HEK293T (cell line): ENCODE data around the gene PLLP.

ENCODE experiments used
- CTCF ChIA-PET: fragments of 350-600 bp; formaldehyde crosslinking; extraction: SDS; loops from one replicate; lab custom pipeline; 2021; ENCODE audit warnings: antibody characterized with exemption, inconsistent platforms; lab: Yijun Ruan, JAX
- POLR2A ChIA-PET: fragments of 350-600 bp; formaldehyde crosslinking; extraction: SDS; loops from one replicate; lab custom pipeline; 2020; ENCODE audit warnings: antibody characterized with exemption, inconsistent platforms; lab: Yijun Ruan, JAX
- DNase-seq: peaks from one replicate; pipeline ENCODE4 v3.0.0; 2012; ENCODE audit warnings: mixed read lengths; ENCODE audit errors: extremely low spot score
- ARNT ChIP-seq: fragments of 450-650 bp; IDR thresholded peaks from 2 replicates; pipeline ENCODE4 v1.6.1; 2017; ENCODE audit warnings: mild to moderate bottlenecking
- BHLHE40 ChIP-seq: fragments of 450-650 bp; IDR thresholded peaks from 2 replicates; pipeline ENCODE4 v1.6.1; 2016; ENCODE audit warnings: mild to moderate bottlenecking, moderate library complexity, borderline replicate concordance
- ELF4 ChIP-seq: fragments of 450-650 bp; IDR thresholded peaks from 2 replicates; pipeline ENCODE4 v1.6.1; 2017; ENCODE audit warnings: antibody characterized with exemption
- FOXA1 ChIP-seq: fragments of 450-650 bp; IDR thresholded peaks from 2 replicates; pipeline ENCODE4 v1.6.1; 2016; ENCODE audit warnings: mild to moderate bottlenecking
- FOXK2 ChIP-seq: fragments of 450-650 bp; IDR thresholded peaks from 2 replicates; pipeline ENCODE4 v1.6.1; 2016; ENCODE audit warnings: mild to moderate bottlenecking
- FOXM1 ChIP-seq: fragments of 450-650 bp; IDR thresholded peaks from 2 replicates; pipeline ENCODE4 v1.6.1; 2017; ENCODE audit warnings: mild to moderate bottlenecking, borderline replicate concordance
- HDGF ChIP-seq: fragments of 450-650 bp; IDR thresholded peaks from 2 replicates; pipeline ENCODE4 v1.6.1; 2017; ENCODE audit warnings: antibody characterized with exemption, borderline replicate concordance
- L3MBTL2 ChIP-seq: fragments of 450-650 bp; conservative IDR thresholded peaks from 2 replicates; pipeline ENCODE4 v1.6.1; 2016; ENCODE audit warnings: mild to moderate bottlenecking
- LEF1 ChIP-seq: fragments of 450-650 bp; IDR thresholded peaks from 2 replicates; pipeline ENCODE4 v1.6.1; 2017; ENCODE audit warnings: mild to moderate bottlenecking, borderline replicate concordance
- NFRKB ChIP-seq: fragments of 450-650 bp; IDR thresholded peaks from 2 replicates; pipeline ENCODE4 v1.6.1; 2016; ENCODE audit warnings: mild to moderate bottlenecking, moderate library complexity
- SP1 ChIP-seq: fragments of 450-650 bp; IDR thresholded peaks from 2 replicates; pipeline ENCODE4 v1.6.1; 2017
- SUZ12 ChIP-seq: fragments of 450-650 bp; IDR thresholded peaks from 2 replicates; pipeline ENCODE4 v1.6.1; 2016; ENCODE audit warnings: mild to moderate bottlenecking
- TARDBP ChIP-seq: fragments of 450-650 bp; IDR thresholded peaks from 2 replicates; pipeline ENCODE4 v1.6.1; 2016
- ZNF384 ChIP-seq: fragments of 450-650 bp; IDR thresholded peaks from 2 replicates; pipeline ENCODE4 v1.6.1; 2016
- TF ChIP-seq, protein P1 (sequence below): fragments of 450-650 bp; IDR thresholded peaks from 2 replicates; pipeline ENCODE4 v1.6.1; 2016

The PLLP gene

DNA sequence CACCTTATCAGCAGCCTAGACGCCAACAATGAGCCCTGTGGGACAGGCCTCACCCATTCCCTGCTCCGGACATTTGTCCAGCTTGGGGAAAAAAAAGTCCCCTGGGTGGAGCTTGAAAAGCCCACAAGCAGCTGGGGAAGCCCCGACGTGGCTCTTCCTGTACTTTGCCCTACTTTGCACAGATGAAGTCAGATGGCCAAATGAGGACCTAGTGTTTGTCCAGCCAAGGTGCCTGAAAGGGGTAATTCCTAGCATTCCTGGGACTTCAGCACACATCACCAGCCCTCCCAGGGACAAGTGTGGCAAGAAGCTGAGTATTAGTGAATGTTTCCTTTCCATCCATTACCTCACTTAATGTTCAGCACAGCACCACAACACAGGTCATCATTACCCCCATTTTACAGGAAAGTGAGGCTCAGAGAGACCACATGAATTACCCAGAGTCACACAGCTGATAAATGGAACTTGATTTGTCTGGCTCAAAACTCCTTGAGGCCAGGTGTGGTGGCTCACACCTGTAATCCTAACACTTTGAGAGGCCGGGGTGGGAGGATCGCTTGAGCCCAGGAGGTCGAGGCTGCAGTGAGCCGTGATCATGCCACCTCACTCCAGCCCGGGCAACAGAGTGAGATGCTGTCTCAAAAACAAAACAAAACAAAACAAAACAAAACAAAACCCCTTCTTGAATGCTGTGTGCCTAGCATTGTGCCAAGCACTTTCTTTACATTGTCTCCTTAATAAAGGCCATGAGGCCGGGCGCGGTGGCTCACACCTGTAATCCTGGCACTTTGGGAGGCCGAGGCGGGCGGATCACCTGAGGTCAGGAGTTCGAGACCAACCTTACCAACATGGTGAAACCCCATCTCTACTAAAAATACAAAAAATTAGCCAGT, 19.9 kb upstream of the PLLP start:
- TF ChIP-seq FOXK2 (no peak), FOXA1 (no peak)
- CTCF ChIA-PET, result no interaction called here
- no peak for DNase-seq
- POLR2A ChIA-PET, result interaction anchor here (0.7 to 1.0 kb wide), 2 partner anchors 113 to 242 kb away, joined by 3 to 4 read pairs; no protein-coding TSS in a partner anchor

DNA sequence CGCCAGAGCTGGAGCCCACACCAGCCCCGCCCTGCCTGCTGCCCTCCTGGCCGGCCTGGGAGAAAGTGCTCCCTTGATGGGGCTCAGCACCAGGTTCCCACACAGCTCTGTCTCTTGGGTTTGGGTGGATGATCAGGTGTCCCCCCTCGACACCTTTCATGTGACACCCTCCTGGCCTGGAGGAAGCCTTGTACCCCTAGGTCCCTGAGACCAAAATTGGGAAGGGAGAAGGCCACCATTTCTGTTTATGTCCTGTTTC, 19.4 kb upstream of the PLLP start:
- POLR2A ChIA-PET, result interaction anchor here (0.7 kb wide), 1 partner anchor 242 kb away, joined by 3 read pairs; no protein-coding TSS in a partner anchor
- DNase-seq, result no peak
- CTCF ChIA-PET, result no interaction called here
- TF ChIP-seq FOXA1 (no peak), ELF4 (no peak), FOXM1 (no peak), HDGF (no peak), ARNT (no peak), TARDBP (no peak), SP1 (no peak)

DNA sequence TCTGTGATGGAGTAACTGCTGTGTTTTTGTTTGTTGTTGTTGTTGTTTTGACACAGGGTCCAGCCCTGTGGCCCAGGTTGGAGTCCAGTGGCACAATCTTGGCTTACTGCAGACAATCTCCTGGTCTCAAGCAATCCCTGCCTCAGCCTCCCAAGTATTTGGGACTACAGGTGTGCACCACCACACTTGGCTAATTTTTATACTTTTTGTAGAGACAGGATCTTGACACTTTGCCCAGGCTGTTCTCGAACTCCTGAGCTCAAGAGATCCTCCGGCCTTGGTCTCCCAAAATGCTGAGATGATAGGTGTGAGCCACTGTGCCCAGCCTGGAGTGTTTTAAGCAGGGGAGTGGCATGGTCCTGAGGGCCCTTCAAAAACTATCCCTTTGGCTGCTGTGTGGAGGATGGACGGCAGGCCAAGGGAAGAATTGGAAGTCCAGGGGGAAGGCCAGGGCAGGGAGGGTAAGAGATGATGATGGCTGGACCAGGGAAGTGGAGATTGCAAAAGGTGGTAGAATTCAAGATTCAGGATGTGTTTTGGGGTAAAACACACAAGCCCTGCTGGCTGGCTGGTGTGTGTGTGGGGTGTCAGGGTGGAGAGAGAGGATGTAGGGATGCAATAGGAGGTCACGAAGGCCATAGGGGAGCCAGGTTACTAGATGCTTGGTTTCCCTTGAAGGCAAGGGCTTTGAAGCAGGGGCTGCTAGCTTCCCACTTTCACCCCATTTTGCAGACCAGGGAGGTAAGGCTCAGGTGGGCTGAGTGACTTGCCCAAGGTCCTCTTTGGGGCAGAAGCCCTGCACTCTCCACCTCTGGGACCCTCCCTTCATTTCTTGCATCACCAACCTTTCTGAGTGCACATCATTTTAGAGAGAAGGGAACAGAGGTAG, 18.8 kb upstream of the PLLP start:
- no peak for DNase-seq
- POLR2A ChIA-PET, result no interaction called here
- TF ChIP-seq ELF4, result no peak
- no peak for TF ChIP-seq ZNF384
- no peak for TF ChIP-seq HDGF
- TF ChIP-seq SP1, result no peak
- no peak for TF ChIP-seq ARNT
- TF ChIP-seq SUZ12, result no peak
- no peak for TF ChIP-seq TARDBP
- TF ChIP-seq LEF1, result no peak
- TF ChIP-seq FOXM1, result no peak
- no peak for TF ChIP-seq FOXK2
- CTCF ChIA-PET, result interaction anchor here (5.3 kb wide), 1 partner anchor 114 kb away, joined by 71 read pairs; no protein-coding TSS in a partner anchor

DNA sequence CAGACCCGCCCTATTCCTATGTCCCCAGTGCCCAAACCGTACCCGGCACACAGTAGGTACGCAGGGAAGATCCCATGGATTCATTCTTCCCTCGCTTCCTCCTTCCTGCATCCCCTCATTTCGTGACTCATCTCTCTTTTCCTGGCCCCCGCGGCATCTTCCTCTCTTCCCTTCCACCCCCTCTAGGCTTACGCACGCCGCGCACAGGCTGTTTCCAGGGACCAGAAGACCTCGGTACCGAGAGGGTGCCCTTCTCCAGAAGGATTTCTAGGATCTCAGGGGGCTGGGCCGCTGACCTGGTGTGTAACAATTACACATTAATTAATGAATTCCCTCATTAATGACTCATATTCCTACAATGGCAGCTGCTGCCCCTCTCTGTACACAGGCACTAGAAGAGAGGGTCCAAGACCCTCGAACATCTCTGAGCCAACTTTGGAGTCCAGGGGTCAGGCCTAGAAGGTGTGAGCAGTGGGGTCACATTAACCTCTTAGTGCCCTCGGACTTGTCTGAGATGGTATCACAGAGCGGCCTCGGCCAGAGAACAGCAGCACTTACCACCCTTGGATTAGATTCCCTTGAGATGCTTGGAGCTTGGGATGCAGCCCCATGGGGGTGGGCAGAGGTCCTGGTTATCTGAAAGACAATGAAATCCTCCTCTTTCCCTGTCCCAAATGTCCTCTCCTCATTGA, 16.8 kb upstream of the PLLP start:
- CTCF ChIA-PET, result interaction anchor here (1.2 to 5.3 kb wide), 4 partner anchors 116 to 219 kb away, joined by 3 to 71 read pairs (median 4); no protein-coding TSS in a partner anchor
- POLR2A ChIA-PET, result interaction anchor here (2.8 kb wide), 1 partner anchor 115 kb away, joined by 18 read pairs; no protein-coding TSS in a partner anchor
- no peak for TF ChIP-seq FOXK2
- TF ChIP-seq ELF4, result no peak
- TF ChIP-seq BHLHE40, result no peak
- no peak for TF ChIP-seq LEF1
- no peak for TF ChIP-seq FOXM1
- TF ChIP-seq FOXA1, result no peak
- TF ChIP-seq NFRKB, result no peak
- TF ChIP-seq L3MBTL2, result no peak
- no peak for DNase-seq

DNA sequence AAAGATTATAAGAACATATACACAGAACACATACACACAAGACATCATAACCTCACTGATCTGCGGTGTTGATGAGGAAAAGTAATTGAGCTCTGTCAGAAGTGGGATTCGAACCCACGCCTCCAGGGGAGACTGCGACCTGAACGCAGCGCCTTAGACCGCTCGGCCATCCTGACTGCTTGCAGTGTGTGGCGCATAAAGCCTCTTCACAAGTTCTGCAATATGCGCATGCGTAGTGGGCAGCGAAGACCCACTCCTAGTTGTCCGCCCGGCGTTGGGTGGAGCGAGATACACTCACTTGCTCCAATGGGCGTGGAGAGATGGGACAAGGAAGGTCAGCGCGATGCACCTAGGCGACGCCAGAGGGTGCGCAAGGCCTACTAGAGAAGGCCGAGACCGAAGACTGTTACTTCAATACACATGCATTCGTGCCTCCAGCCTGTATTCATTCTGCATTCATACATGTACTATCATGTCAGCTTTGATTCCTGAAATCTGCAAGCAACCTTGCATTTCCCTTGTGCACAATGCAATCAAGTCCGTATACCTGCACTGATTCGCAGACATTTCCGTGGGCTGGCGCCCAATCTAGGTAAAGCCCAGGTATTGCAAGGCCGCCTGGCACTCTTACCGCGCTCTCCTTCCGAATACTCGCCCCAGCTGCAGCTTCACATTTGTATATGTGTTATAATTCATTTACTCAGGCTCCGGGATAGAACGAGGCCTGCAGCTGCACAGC, 16.1 kb upstream of the PLLP start:
- CTCF ChIA-PET, result interaction anchor here (0.6 to 5.3 kb wide), 6 partner anchors 18 to 349 kb away, joined by 3 to 71 read pairs (median 4); no protein-coding TSS in a partner anchor
- peak; percentile 97 for DNase-seq
- peak; percentile 54; the same call in 1 of the 2 replicates for TF ChIP-seq TARDBP
- TF ChIP-seq ELF4, result no peak
- TF ChIP-seq FOXK2, result 0 out of 2 replicates have a peak, but pooled peaks have one; percentile 43
- POLR2A ChIA-PET, result interaction anchor here (1.0 to 2.8 kb wide), 4 partner anchors 55 to 147 kb away, joined by 3 to 18 read pairs (median 6); partner anchors contain the start of genes ARL2BP, CIAPIN1 and COQ9

DNA sequence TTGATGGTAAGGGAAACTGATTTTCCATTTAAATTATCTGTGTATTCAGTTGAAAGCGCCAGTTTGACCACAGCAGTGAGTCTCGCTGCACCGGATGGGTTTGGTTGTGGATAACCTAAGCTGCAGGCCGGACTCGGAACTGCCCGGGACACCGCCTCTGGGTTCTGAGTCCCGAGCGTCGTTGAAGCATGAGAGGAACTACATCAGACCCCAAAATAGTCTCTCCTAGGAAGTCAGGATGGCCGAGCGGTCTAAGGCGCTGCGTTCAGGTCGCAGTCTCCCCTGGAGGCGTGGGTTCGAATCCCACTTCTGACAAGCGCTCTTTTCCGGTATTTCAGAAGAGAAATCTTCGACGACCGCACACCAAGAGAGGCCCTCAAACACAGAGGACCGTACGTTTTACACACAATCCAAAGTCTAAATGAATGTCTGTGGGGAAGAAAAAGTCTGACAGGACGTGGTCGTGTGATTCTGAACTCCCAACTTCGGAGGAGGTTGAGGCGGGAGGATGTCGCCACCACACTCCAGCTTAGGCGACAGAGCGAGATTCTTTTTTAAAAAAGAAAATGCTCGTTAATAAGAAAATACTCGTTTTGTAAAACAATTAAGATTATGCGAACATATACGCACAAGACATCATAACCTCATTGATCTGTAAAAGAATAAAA, 15.4 kb upstream of the PLLP start:
- ChIA-PET CTCF (interaction anchor here (0.8 to 5.3 kb wide), 5 partner anchors 18 to 221 kb away, joined by 3 to 71 read pairs (median 5); no protein-coding TSS in a partner anchor), POLR2A (interaction anchor here (1.0 to 2.8 kb wide), 4 partner anchors 54 to 147 kb away, joined by 3 to 18 read pairs (median 6); partner anchors contain the start of genes ARL2BP, CIAPIN1 and COQ9)
- DNase-seq, result peak; percentile 85
- TF ChIP-seq SUZ12 (no peak), ARNT (peak; percentile 44; the same call in 1 of the 2 replicates), ELF4 (0 out of 2 replicates have a peak, but pooled peaks have one; percentile 22), FOXM1 (0 out of 2 replicates have a peak, but pooled peaks have one; percentile 21)
- TF ChIP-seq, protein P1, sequence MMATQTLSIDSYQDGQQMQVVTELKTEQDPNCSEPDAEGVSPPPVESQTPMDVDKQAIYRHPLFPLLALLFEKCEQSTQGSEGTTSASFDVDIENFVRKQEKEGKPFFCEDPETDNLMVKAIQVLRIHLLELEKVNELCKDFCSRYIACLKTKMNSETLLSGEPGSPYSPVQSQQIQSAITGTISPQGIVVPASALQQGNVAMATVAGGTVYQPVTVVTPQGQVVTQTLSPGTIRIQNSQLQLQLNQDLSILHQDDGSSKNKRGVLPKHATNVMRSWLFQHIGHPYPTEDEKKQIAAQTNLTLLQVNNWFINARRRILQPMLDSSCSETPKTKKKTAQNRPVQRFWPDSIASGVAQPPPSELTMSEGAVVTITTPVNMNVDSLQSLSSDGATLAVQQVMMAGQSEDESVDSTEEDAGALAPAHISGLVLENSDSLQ, result no peak
